ENCODE measurements around the gene SGCB.

The SGCB gene

GRCh38 chr4:52079659-52080058 lies 41.6 kb upstream of the SGCB start:
- H3F3A ChIP-seq (ENCODE audit: low read depth), result no peaks in the 10 kb centered on the region
- TF ChIP-seq EZH2phosphoT487 (IDR thresholded peaks at IDR 0.05; ENCODE audit: borderline replicate concordance) (no peak), CTCF (conservative IDR thresholded peaks at IDR 0.05; ENCODE audit: low read length) (no peak)

GRCh38 chr4:52076731-52077130 lies 38.6 kb upstream of the SGCB start:
- no peaks in the 10 kb centered on the region for H3K9me2 ChIP-seq (replicated peaks; ENCODE audit: low read depth, low read length)
- no peaks in the 10 kb centered on the region for H3K9me3 ChIP-seq (ENCODE audit: insufficient read depth, low read depth, low read length)
- H3K36me3 ChIP-seq (ENCODE audit: insufficient read depth, low read length), result no peaks in the 10 kb centered on the region
- H3K4me3 ChIP-seq (ENCODE audit: low read length, poor library complexity, severe bottlenecking), result no peak overlapping the region
- no peaks in the 10 kb centered on the region for H3K79me2 ChIP-seq (ENCODE audit: insufficient read depth, low read length)
- no peaks in the 10 kb centered on the region for H3F3A ChIP-seq (ENCODE audit: low read depth)
- no peaks in the 10 kb centered on the region for H4K20me1 ChIP-seq (ENCODE audit: insufficient read depth, low read length, poor library complexity, severe bottlenecking)
- H3K4me2 ChIP-seq (ENCODE audit: low read depth, low read length, poor library complexity, severe bottlenecking), result no peak overlapping the region
- H2AFZ ChIP-seq (ENCODE audit: low read length), result no peak overlapping the region
- no peak for TF ChIP-seq CTCF (conservative IDR thresholded peaks at IDR 0.05; ENCODE audit: low read length)
- no peak for TF ChIP-seq EZH2phosphoT487 (IDR thresholded peaks at IDR 0.05; ENCODE audit: borderline replicate concordance)
- no peaks in the 10 kb centered on the region for H3K27me3 ChIP-seq (ENCODE audit: insufficient read depth, low read length, poor library complexity, severe bottlenecking)
- H3K4me1 ChIP-seq (ENCODE audit: insufficient read depth, low read length, poor library complexity, severe bottlenecking), result no peaks in the 10 kb centered on the region
- no peak overlapping the region for H3K9ac ChIP-seq (ENCODE audit: low read depth, low read length, poor library complexity, severe bottlenecking)

More at GRCh38 chr4:52079659-52080058, 41.6 kb upstream of the SGCB start:
- Histone ChIP-seq H3K9me2 (replicated peaks; ENCODE audit: low read depth, low read length) (no peaks in the 10 kb centered on the region), H3K36me3 (ENCODE audit: insufficient read depth, low read length) (no peaks in the 10 kb centered on the region), H4K20me1 (ENCODE audit: insufficient read depth, low read length, poor library complexity, severe bottlenecking) (no peaks in the 10 kb centered on the region), H3K9ac (ENCODE audit: low read depth, low read length, poor library complexity, severe bottlenecking) (no peak overlapping the region), H3K9me3 (ENCODE audit: insufficient read depth, low read depth, low read length) (no peaks in the 10 kb centered on the region), H3K79me2 (ENCODE audit: insufficient read depth, low read length) (no peaks in the 10 kb centered on the region), H2AFZ (ENCODE audit: low read length) (no peak overlapping the region), H3K4me3 (ENCODE audit: low read length, poor library complexity, severe bottlenecking) (no peak overlapping the region), H3K4me2 (ENCODE audit: low read depth, low read length, poor library complexity, severe bottlenecking) (no peak overlapping the region), H3K4me1 (ENCODE audit: insufficient read depth, low read length, poor library complexity, severe bottlenecking) (no peaks in the 10 kb centered on the region), H3K27me3 (ENCODE audit: insufficient read depth, low read length, poor library complexity, severe bottlenecking) (no peaks in the 10 kb centered on the region)

GRCh38 chr4:52071791-52072546 lies 33.9 kb upstream of the SGCB start:
- Histone ChIP-seq H3K4me1 (ENCODE audit: insufficient read depth, low read length, poor library complexity, severe bottlenecking) (no peaks in the 10 kb centered on the region), H2AFZ (ENCODE audit: low read length) (no peak overlapping the region), H3K9me3 (ENCODE audit: insufficient read depth, low read depth, low read length) (no peaks in the 10 kb centered on the region), H3K4me3 (ENCODE audit: low read length, poor library complexity, severe bottlenecking) (no peak overlapping the region), H3K79me2 (ENCODE audit: insufficient read depth, low read length) (no peaks in the 10 kb centered on the region), H4K20me1 (ENCODE audit: insufficient read depth, low read length, poor library complexity, severe bottlenecking) (no peaks in the 10 kb centered on the region), H3K36me3 (ENCODE audit: insufficient read depth, low read length) (no peaks in the 10 kb centered on the region), H3F3A (ENCODE audit: low read depth) (no peaks in the 10 kb centered on the region), H3K27me3 (ENCODE audit: insufficient read depth, low read length, poor library complexity, severe bottlenecking) (no peaks in the 10 kb centered on the region), H3K9me2 (replicated peaks; ENCODE audit: low read depth, low read length) (no peaks in the 10 kb centered on the region), H3K4me2 (ENCODE audit: low read depth, low read length, poor library complexity, severe bottlenecking) (no peak overlapping the region), H3K9ac (ENCODE audit: low read depth, low read length, poor library complexity, severe bottlenecking) (no peak overlapping the region)
- TF ChIP-seq EZH2phosphoT487 (IDR thresholded peaks at IDR 0.05; ENCODE audit: borderline replicate concordance) (no peak), CTCF (conservative IDR thresholded peaks at IDR 0.05; ENCODE audit: low read length) (no peak)

Data from Loucy (cell line).